OCI-LY7 (cell line): Measurements from ENCODE around the gene SUGP2. TPM values are rescaled to one million over a fixed set of nuclear protein-coding genes. Genes with fewer than 3 reads are reported as not detected.

Source experiments
- BruUV-seq: library from RNA; stranded (reverse); fragments of 400-500 nt; replicated peaks from 2 replicates; lab custom pipeline; 2021; lab: Mats Ljungman, UMichigan
- CTCF ChIA-PET: fragments of 300-600 bp; sonication (Branson Sonifier 250); formaldehyde crosslinking; loops from one replicate; lab custom pipeline; 2022; ENCODE audit warnings: antibody characterized with exemption; ENCODE audit not compliant: unreplicated experiment; lab: Charles Lee
- POLR2A ChIA-PET: fragments of 300-600 bp; sonication (Branson Sonifier 250); formaldehyde crosslinking; loops from one replicate; lab custom pipeline; 2022; ENCODE audit warnings: antibody characterized with exemption; lab: Charles Lee
- DNase-seq: peaks from one replicate; pipeline ENCODE4 v3.0.0-alpha.2; 2015; ENCODE audit warnings: low spot score
- H2AFZ ChIP-seq: fragments of 200-600 bp; sonication (generic), shearing (Covaris generic); 2 replicates; pipeline ENCODE4 v1.6.1; 2014; ENCODE audit warnings: mild to moderate bottlenecking, antibody characterized with exemption, low read length, moderate library complexity
- H3K27ac ChIP-seq: fragments of 200-600 bp; sonication (generic); 2 replicates; pipeline ENCODE4 v1.5.1; 2014; ENCODE audit warnings: mixed run types, low read depth, mild to moderate bottlenecking, moderate library complexity, low read length, inconsistent platforms; ENCODE audit not compliant: poor library complexity, severe bottlenecking
- H3K36me3 ChIP-seq: fragments of 200-600 bp; sonication (generic); 2 replicates; pipeline ENCODE4 v1.6.1; 2014; ENCODE audit warnings: mild to moderate bottlenecking, antibody characterized with exemption, low read length, moderate library complexity, mixed read lengths; ENCODE audit not compliant: insufficient read depth
- H3K4me1 ChIP-seq: fragments of 200-600 bp; sonication (generic); 2 replicates; pipeline ENCODE4 v1.5.1; 2014; ENCODE audit warnings: mild to moderate bottlenecking, low read length; ENCODE audit not compliant: insufficient read depth, poor library complexity, severe bottlenecking
- H3K4me2 ChIP-seq: fragments of 200-600 bp; sonication (generic); 2 replicates; pipeline ENCODE4 v1.6.1; 2014; ENCODE audit warnings: mild to moderate bottlenecking, low read length
- H3K4me3 ChIP-seq: fragments of 200-600 bp; sonication (generic); 2 replicates; pipeline ENCODE4 v1.5.1; 2014; ENCODE audit warnings: mild to moderate bottlenecking, low read depth, low read length; ENCODE audit not compliant: poor library complexity, severe bottlenecking
- H3K79me2 ChIP-seq: fragments of 200-600 bp; sonication (generic); 2 replicates; pipeline ENCODE4 v1.6.1; 2016; ENCODE audit warnings: low read depth, mild to moderate bottlenecking, low read length, moderate library complexity, mixed read lengths; ENCODE audit not compliant: insufficient read depth
- H3K9me2 ChIP-seq: fragments of 200-600 bp; sonication (generic); 2 replicates; pipeline ENCODE4 v1.6.1; 2016; ENCODE audit warnings: mild to moderate bottlenecking, low read length, mixed read lengths; ENCODE audit not compliant: insufficient read depth
- H3K9me3 ChIP-seq: fragments of 200-600 bp; sonication (generic); 2 replicates; pipeline ENCODE4 v1.6.1; 2014; ENCODE audit warnings: mild to moderate bottlenecking, mixed run types, low read length, mixed read lengths
- H4K20me1 ChIP-seq: fragments of 200-600 bp; sonication (generic); 2 replicates; pipeline ENCODE4 v1.6.1; 2014; ENCODE audit warnings: mild to moderate bottlenecking, antibody characterized with exemption, low read length, moderate library complexity, mixed read lengths; ENCODE audit not compliant: insufficient read depth
- EZH2phosphoT487 ChIP-seq: fragments of 200-600 bp; sonication (generic); IDR thresholded peaks from 2 replicates; pipeline ENCODE4 v1.6.1; 2018; ENCODE audit warnings: low read depth, borderline replicate concordance, mild to moderate bottlenecking, mixed run types, antibody characterized with exemption, low read length, moderate library complexity, mixed read lengths
- intact Hi-C: fragments of 100-400 bp; cut with micrococcal nuclease; formaldehyde crosslinking; loops from one replicate; pipeline ENCODE4 v1.10.0; 2022; ENCODE audit not compliant: unreplicated experiment
- total RNA-seq, 2 experiments: library from RNA; depleted of rRNA in 1 of 2; stranded (reverse); fragments of >200 nt in 1 of 2; shearing (Covaris generic) in 1 of 2; gene quantifications; 2 replicates each; pipeline ENCODE4 v1.2.3, GENCODE V29; 2014 to 2022
- TF ChIP-seq, protein P1 (sequence below): fragments of 200-600 bp; sonication (generic); conservative IDR thresholded peaks from 2 replicates; pipeline ENCODE4 v1.5.1; 2014; ENCODE audit warnings: mild to moderate bottlenecking, antibody characterized with exemption, low read length, moderate library complexity, mixed read lengths

SUGP2 gene
- total RNA-seq, 2 experiments from 2014 or later: 111 to 229 TPM

DNA sequence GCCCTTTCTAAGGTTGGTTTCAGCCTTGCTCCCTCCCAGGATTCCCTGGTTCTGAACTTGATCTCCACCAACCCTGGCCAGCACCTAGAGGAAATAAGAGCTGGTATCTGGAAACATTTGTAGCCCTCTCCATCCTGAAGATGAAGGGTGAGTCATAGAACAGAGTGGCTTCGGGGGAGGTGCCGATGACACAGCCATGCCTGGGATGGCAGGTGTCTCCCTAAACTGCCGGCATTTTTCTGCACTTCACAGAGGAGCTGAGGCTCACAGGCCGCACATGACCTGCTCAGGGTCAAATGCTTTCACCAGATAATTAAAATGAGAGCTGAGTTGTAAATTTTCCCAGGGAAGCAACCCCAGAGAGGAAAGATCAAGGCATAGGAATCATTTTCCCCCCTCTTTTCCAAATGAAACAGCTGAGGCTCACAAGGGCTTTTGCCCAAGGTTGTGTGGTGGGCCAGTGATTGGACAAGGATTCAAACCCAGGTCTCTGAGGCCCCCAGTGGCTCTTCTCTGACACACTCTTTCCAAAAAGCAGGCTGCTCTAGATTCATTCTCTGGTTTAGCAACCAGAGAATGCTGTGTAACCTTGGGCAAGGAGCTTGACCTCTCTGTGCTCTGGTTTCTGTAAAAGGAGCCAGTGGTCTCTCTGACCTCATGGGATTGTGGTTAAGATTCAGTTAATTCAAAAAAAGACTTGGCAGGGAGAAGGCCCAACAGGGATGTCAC, 29.3 kb upstream of the SUGP2 start:
- Histone ChIP-seq H3K4me1 (peaks cover 31% of the 10 kb centered on the region), H3K9me3 (no peaks in the 10 kb centered on the region), H3K79me2 (peaks cover 17% of the 10 kb centered on the region; the same call in 1 of the 2 replicates), H3K4me2 (peak overlapping the region; percentile 86), H3K36me3 (peaks cover 34% of the 10 kb centered on the region), H3K9me2 (no peaks in the 10 kb centered on the region), H2AFZ (no peak overlapping the region), H3K4me3 (peak overlapping the region; percentile 82), H4K20me1 (no peaks in the 10 kb centered on the region), H3K27ac (peak overlapping the region; percentile 35)
- BruUV-seq: no TSS peak
- DNase-seq: peak; percentile 16
- ChIA-PET POLR2A (interaction anchor here (0.5 to 0.8 kb wide), 4 partner anchors 24 to 339 kb away, joined by 3 to 4 read pairs (median 4); partner anchors contain the start of gene MEF2B), CTCF (no interaction called here)
- TF ChIP-seq, protein P1, sequence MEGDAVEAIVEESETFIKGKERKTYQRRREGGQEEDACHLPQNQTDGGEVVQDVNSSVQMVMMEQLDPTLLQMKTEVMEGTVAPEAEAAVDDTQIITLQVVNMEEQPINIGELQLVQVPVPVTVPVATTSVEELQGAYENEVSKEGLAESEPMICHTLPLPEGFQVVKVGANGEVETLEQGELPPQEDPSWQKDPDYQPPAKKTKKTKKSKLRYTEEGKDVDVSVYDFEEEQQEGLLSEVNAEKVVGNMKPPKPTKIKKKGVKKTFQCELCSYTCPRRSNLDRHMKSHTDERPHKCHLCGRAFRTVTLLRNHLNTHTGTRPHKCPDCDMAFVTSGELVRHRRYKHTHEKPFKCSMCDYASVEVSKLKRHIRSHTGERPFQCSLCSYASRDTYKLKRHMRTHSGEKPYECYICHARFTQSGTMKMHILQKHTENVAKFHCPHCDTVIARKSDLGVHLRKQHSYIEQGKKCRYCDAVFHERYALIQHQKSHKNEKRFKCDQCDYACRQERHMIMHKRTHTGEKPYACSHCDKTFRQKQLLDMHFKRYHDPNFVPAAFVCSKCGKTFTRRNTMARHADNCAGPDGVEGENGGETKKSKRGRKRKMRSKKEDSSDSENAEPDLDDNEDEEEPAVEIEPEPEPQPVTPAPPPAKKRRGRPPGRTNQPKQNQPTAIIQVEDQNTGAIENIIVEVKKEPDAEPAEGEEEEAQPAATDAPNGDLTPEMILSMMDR: 0 out of 2 replicates have a peak, but pooled peaks have one; percentile 18
- TF ChIP-seq EZH2phosphoT487: no peak
- intact Hi-C loops: loop anchor here (5.0 to 10.0 kb wide), 2 partner anchors 55 to 262 kb away; partner anchors contain the start of genes MAU2 and SUGP1

DNA sequence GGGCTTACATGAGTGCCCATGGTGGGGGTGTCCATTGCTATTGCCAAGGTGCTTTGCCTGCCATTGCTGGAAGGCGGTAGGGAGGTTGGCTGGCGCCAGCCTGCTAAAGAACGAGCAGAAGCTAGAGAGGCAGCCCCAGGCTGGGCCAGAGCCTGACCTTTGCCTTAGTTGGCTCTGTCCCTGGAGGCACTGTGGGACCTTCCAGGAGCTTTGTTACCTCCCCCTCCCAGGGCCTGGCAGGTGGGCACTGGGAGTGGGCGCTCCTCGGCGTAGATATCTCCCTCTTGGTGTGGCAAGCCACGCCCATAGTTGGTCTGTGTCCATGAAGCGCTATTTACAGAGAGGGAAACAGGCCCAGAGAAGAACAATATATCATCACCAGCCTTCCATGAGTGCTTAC, 28.2 kb upstream of the SUGP2 start:
- peaks cover 45% of the 10 kb centered on the region for H3K36me3 ChIP-seq
- no peak overlapping the region for H2AFZ ChIP-seq
- no peak for TF ChIP-seq EZH2phosphoT487
- TF ChIP-seq, protein P1: no peak
- no peaks in the 10 kb centered on the region for H3K9me3 ChIP-seq
- H3K9me2 ChIP-seq: no peaks in the 10 kb centered on the region
- intact Hi-C loops: loop anchor here (5.0 to 10.0 kb wide), 2 partner anchors 56 to 263 kb away; partner anchors contain the start of genes MAU2 and SUGP1
- H3K4me2 ChIP-seq: no peak overlapping the region
- H3K4me1 ChIP-seq: peaks cover 20% of the 10 kb centered on the region
- no peak for DNase-seq
- H3K79me2 ChIP-seq: peaks cover 17% of the 10 kb centered on the region; the same call in 1 of the 2 replicates
- no peak overlapping the region for H3K4me3 ChIP-seq
- POLR2A ChIA-PET: no interaction called here
- no peaks in the 10 kb centered on the region for H4K20me1 ChIP-seq
- no TSS peak for BruUV-seq
- CTCF ChIA-PET: no interaction called here
- H3K27ac ChIP-seq: no peak overlapping the region
